Liver (tissue), 3 donors: ENCODE data around the gene TJAP1.

Experiments used
- CTCF ChIP-seq: fragments of 150-350 bp; IDR thresholded peaks from 2 replicates; pipeline ENCODE4 v1.5.1; 2017; ENCODE audit warnings: improper control_type of control experiment, low read depth, low read length; ENCODE audit not compliant: missing input control
- JUND ChIP-seq, 2 donors: IDR thresholded peaks; 2 replicates each; pipeline ENCODE4 v1.6.1; 2016; ENCODE audit warnings: antibody characterized with exemption in 2 of 2
- REST ChIP-seq: IDR thresholded peaks from 2 replicates; pipeline ENCODE4 v1.6.1; 2016; ENCODE audit warnings: antibody characterized with exemption, mild to moderate bottlenecking
- SP1 ChIP-seq: IDR thresholded peaks from 2 replicates; pipeline ENCODE4 v1.6.1; 2018; ENCODE audit warnings: antibody characterized with exemption, mild to moderate bottlenecking
- donor health status: healthy.
- donor health status: healthy.

DNA sequence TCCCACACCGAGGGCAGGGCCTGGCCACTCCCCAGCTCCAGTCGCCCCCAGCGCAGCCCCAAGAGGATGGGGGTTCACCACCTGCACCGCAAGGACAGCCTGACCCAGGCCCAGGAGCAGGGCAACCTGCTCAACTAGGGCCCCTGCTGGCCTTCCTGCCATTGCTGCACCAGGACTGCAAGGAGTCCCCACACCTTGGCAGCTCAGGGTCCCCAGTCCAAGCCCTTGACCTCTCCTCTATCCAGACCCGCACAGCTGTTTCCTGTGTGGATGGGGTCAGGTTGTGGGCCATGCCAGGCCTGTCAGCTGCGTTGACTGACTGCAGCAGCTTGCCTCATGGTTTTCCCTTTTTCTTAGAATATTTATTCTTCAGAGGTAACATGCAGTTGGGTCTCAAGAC is 28.3 kb downstream of the TJAP1 start:
- no peak for TF ChIP-seq CTCF
- no peak for TF ChIP-seq JUND (IDR thresholded peaks at IDR 0.05)
- TF ChIP-seq SP1 = no peak
- no peak for TF ChIP-seq REST
